HG03457 (cell line): Measurements from ENCODE around the gene ARMC2.
"Not testable (repeated sequence)": the region's sequence is repeated elsewhere in the genome, so short reads cannot be mapped to it uniquely, and the experiment has no call there.

Experiments used
- ATAC-seq: cut with Tn5 transposase; IDR thresholded peaks from one replicate; pipeline ENCODE4 v1.9.1; 2021; ENCODE audit warnings: moderate number of reproducible peaks; ENCODE audit not compliant: unreplicated experiment

The ARMC2 gene

GRCh38 chr6:108831104-108831503 is 17.1 kb upstream of the ARMC2 start:
- ATAC-seq = no peak

DNA sequence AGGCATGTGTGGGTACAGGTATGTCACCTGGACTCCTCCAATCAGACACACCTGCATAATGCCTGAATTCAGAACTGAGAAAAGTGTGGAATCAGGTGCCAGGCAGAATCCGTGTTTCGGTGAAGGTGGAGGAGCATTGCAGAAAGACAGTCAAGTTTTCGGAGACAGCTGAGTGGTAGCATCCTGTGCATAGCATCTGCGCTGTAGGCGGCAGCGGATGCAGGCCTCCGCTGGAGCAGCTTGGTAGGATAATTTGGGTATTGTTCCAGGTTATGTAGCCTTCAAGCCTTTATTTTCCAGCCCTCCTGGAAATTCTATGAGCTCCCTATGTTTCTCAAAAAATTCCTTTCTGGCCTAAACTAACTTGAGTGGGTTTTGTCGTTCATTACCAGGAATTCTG is 15.5 kb upstream of the ARMC2 start:
- no peak for ATAC-seq

- ATAC-seq = peak; percentile 59
These were observed 12.9 kb upstream of the ARMC2 start for GRCh38 chr6:108835218-108835850.

GRCh38 chr6:108836061-108836460 is 12.2 kb upstream of the ARMC2 start:
- ATAC-seq = no peak

- ATAC-seq = no peak
These were observed 10.8 kb upstream of the ARMC2 start for GRCh38 chr6:108837236-108837971.

GRCh38 chr6:108838101-108838717 is 10.0 kb upstream of the ARMC2 start:
- no peak for ATAC-seq

GRCh38 chr6:108839083-108839642 is 9.1 kb upstream of the ARMC2 start:
- ATAC-seq = no peak

DNA sequence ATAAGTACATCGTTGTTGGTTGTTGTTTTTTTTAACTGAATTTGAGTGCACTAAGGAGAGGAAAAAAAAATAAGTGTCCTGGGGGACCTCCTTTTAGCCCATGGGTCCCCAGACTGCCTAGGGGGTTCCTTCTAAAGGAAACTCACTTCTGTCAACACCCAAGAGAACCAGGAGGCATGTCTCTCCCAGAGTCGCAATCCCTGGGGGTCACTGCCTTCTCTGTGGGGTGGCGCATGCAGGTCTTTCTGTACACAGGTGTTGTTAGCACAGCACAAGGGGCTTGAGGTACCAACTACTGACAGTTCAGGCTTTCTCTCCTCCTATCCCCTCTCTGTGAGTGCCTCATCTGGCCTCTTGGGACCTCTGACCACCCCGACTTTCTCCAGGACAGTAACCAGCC is 7.3 kb upstream of the ARMC2 start:
- ATAC-seq = no peak

DNA sequence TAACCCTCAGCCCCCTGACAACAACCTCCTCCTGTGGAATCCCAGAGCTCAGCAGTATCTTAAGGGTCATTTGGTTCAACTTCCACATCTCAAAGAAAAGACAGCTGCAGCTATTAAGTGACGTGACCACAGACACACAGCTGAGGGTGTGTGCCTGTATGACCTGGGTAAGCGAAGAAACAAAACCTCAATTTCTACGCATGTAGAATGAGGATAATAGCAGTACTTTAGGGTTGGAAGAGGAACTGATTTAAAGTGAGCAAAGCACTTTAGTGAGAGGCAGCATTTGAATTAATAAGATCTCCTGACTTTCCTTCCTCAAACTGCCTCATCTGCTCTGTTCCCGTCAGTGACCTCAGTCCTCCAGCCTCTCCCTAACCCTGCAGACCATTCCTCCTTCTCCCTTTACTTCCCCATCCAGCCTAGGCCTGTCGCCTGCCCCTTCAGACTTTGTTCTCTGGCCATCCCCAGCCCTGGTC is 6.8 kb upstream of the ARMC2 start:
- no peak for ATAC-seq

DNA sequence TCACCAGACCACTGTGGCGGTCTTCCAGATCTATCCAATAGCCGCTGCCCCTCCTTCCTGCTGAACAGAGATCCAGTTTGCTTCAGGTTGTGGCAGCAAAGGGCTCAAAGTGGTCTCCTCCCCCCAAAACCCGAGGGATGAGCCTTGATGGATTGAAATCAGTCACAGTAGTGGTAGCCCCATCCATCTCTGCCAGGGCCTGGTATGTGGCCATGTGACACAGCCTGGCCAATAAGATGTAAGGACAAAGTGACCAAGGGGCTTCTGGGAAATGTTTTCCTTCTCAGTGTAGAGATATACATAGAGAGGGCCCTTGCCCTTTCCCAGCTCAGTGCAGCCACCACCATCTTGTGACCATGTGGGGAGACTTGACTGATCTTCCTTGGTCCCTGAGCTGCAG is 4.1 kb upstream of the ARMC2 start:
- ATAC-seq = no peak

DNA sequence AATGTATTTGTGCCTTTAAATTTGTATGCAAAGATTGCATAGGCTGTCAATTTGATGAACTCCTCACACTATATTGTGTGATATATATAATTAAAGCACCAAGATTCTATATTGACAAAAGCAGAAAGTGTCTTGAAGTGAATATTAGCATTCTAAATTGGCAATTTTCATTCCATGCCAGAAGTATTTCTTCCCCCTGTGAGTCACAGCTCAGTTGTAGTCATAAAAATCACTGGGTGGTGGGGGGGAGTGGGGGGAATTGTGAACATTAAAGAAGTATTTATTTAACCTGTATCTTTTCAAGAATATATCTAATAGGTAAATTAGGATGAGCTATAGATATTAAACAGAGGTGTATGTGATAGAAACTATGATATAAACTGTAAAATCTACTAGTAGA is 3.1 kb upstream of the ARMC2 start:
- ATAC-seq = no peak

- no peak for ATAC-seq
These were observed 2.1 kb upstream of the ARMC2 start for GRCh38 chr6:108846101-108846500.

DNA sequence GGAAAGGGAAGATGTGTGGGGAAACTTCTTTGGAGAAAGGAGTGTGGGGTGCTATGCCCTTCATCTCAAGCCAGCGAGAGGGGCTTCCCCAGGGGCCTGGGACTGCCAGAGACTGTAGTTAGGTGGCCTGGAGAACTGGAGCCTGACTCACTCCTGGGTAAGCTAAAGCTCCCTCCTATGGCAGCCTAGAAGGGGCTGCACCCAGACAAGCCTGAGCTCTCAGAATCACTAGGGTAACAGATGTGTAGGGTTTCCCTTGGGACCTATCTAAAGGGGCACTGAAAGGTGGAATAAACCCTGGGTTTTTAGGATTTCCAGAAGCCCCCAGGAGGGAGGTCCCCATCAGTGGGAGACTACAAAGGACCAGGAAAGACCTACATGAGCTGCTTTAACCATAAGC is 1.6 kb upstream of the ARMC2 start:
- ATAC-seq = no peak

DNA sequence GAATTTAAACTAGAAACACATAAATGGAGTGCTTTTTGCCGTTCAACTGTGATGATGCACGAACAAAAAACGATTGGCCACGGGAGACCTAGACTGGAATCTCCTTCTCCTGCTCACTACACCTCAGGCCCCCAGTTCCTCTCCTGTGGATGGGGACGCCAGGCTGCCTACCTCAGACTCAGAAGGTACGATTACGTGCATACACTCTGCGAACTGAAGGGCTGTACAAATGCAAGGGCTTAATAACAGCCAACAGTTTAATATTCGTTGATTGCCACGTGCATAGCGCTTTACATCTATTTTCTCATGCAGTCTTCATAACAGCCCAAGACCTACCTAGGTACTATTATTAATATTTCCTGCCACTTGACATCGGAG is 495 bp upstream of the ARMC2 start:
- no peak for ATAC-seq

DNA sequence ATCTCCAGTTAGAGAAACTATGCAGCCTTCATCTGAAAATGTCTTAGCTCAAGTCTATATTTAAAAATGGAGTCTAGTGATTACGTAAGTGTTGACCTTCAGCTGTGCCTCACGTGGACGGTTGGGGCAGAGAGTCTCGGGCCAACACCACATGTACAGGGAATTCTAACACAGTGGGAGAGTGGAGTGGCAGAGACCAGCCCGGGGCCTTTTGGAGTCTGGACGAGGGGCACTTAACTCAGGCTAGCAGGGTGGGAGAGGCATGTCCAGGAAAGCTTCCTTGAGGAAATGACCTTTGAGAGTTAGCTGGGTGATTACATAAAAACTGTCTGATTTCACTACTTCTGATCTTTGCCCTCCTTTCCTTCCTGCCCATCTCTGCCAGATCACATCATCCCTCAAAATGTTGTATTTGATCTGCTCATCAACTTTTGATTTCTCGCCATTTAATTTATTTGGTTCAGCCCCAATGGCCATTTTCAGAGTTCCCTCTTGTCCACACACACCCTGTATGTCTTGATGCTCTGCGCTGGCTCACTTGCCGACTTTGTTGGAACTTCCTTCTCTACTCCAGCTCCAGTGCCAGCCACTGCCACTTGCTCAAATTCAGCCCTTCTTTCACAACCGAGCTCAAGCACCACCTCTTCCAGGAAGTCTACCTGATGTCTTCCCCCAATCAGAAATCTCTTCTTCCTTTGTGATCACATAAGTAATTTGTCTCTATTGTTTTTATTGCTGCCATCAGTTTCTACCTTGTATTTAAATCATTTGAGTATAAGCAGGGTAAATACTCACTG is 2.6 kb downstream of the ARMC2 start:
- ATAC-seq = no peak

GRCh38 chr6:108851756-108852155 is 3.5 kb downstream of the ARMC2 start:
- ATAC-seq = no peak

DNA sequence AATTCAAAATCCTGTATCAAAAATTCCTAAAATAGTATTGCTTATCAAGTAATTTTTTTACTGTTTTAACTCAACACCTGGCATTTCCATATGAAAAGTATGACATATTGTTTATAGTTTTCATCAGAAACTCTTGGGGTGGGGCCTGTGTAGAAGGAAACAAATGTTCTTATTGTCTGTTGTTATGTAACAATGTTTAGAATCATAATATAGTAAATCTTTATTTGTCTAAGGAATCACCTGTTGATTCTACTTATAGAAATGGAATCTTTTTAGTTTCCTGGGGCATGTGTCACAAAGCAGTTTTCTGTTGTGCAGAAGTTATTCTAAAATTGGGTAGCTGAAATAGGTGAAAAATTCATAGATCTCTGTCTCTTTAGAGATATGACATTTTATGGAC is 4.9 kb downstream of the ARMC2 start:
- ATAC-seq = no peak

GRCh38 chr6:108862479-108863191 is 14.4 kb downstream of the ARMC2 start:
- no peak for ATAC-seq

DNA sequence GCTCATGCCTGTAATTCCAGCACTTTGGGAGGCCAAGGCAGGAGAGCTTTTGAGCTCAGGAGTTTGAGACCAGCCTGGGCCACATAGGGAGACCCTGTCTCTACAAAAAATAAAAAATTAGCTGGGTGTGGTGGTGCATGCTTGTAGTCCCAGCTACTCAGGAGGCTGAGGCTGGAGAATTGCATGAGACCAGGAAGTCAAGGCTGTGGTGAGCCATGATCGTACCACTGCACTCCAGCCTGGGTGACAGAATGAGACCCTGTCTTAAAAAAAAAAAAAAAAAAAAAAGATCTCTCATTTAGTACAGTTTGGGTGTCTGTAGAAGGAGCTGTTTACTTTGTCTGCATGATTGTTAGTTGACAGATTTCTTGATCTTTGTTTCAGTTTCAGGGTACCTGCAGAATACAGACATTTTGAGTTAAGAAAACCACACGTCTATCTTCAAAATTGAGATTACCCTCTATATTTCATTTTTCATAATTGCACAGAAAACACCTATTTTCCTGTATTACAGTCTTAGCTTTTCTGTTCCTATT is 17.6 kb downstream of the ARMC2 start:
- ATAC-seq = not testable (repeated sequence)

DNA sequence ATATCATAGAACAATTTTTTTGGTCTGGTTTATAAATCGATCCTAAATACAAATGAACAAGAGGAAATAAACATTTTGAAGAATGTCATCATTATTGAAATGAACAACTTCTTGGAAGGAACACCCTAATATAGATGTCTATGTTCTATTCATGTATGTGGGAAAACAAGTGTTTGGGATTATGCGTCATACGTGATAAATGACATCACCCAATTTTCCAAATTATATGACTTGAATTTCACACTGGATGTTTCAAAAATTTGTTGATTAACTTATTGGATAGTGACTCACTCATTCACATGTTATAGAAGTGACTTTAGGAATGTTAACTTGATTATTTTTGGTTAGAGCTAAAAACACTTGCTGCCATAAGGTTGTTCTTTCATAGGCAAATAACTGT is 18.6 kb downstream of the ARMC2 start:
- no peak for ATAC-seq
